ENCODE measurements around the gene EXOC6B.

EXOC6B gene

DNA sequence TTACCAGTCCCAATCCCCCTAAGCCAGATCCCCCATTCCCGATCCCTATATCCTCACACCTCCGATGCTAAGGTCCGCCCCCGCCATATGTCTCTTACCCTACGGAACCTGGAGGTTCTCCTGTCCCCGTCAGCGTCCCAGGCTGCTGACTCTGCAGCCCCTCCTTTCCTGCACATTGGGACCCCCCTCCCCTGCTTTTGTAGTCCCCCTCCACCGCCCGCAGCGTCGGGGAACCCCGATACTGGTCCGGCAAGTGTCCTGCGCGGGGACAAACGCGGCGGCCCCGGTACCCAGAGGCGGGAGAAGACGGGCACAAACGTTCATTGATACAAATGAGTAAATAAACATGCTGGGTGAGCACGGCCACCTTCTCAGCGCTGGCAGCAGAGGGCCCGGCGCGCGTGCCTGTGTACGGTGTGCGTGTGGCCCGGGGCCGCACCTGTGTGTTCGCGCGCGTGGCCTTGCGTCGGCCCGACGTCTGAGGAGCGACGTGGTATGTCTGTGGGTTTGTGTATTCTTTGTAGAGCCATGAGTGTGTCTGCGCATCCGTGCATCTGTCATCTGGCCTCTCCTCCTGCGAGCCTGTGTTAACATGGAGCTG lies 676.2 kb downstream of the EXOC6B start:
- DNase-seq (ENCODE audit: low read depth in 2 of 3, low spot score in 1 of 3) = no peak

DNA sequence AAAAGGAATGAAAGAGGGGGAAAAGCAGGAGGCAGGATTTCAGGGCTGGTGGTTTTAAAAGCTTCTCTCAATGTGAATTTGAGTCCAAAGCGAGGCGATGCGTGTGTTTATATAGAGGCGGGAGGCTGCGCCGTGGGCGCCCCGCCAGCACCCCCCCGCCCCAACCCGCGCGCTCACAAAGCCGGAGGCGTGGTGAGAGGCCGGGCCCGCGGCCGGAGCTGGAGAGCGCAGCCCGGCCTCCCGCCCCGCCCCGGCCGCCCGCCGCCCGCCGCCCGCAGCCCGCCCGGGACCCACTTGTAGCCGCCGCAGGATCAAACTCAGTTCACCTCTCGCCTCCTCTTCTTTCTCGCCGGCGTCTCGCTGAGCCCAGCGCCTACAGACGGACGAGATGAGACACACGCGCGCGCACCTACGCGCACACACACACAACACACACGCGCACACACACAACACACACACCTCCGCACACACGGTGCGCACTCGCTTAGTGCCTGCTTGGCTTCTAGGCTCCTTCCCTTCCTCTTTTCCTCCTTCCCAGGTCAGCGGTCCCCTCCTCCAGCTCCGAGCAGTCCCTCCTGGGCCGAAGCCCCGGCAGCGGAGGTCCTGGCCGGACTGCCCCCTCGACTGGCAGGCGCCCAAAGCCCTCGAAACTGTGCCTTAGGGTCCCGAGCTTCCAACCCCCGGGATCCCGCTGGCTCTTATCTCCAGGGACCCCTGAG lies 676.8 kb downstream of the EXOC6B start:
- no peak for DNase-seq (ENCODE audit: low read depth in 2 of 3, low spot score in 1 of 3)

- DNase-seq (ENCODE audit: low read depth in 2 of 3, low spot score in 1 of 3) = no peak
Measured at GRCh38 chr2:72148003-72148836, 677.6 kb downstream of the EXOC6B start.

GRCh38 chr2:72147303-72147971 lies 678.4 kb downstream of the EXOC6B start, which contains the start of gene CYP26B1:
CYP26B1 (minus strand) TSS chr2:72147862; CDS start chr2:72147834, 28 bp downstream.
- no peak for DNase-seq (ENCODE audit: low read depth in 2 of 3, low spot score in 1 of 3)

DNA sequence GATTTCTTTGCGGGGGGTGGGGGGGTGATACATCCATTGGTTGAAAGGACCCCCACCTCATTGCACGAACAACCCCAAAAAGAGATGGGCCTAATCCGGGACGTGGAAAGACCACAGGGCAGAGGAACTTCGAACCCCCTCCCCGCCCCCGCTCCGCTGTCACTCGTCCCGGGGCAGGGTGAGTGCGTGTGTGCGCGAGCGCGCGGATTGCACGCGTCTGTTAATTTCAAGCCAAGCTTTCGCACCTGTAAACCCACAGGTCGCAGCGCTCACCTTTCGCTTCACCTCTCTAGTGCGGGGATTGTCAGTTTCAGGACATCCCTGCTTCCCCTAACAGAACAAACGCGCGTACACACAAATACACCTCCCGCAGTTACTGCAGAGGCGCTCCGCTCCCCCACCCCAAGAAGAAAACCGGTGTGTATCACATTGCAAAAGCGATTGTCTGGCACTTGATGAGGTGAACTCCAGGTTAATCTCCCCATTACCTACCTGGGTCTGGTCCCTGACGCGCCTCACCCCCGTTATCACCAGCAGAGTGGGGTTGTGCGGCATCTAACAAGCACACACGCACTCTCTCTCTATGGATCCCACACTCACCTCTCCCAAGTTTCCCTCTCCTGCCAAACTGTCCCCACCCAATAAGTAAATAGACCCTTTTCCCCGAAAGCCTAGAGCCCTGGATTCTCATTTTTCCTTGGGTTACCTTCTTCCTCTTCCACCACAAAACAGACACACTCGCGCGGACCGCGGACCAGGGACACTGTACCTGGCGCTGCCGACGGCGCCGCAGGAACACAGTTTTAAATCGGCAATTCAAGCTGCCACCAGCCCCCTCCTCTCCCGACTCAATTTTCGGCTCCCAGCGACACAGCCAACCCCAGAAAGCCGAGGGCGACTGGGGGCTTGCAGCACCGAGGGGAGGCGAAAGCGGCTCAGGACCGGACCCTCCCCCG lies 679.2 kb downstream of the EXOC6B start:
- no peak for DNase-seq (ENCODE audit: low read depth in 2 of 3, low spot score in 1 of 3)

- no peak for DNase-seq (ENCODE audit: low read depth in 2 of 3, low spot score in 1 of 3)
Measured at GRCh38 chr2:72145658-72146329, 680.0 kb downstream of the EXOC6B start.

- no peak for DNase-seq (ENCODE audit: low read depth in 2 of 3, low spot score in 1 of 3)
Measured at GRCh38 chr2:72145289-72145657, 680.6 kb downstream of the EXOC6B start.

- no peak for DNase-seq (ENCODE audit: low read depth in 2 of 3, low spot score in 1 of 3)
Measured at GRCh38 chr2:72144632-72145288, 681.1 kb downstream of the EXOC6B start.

DNA sequence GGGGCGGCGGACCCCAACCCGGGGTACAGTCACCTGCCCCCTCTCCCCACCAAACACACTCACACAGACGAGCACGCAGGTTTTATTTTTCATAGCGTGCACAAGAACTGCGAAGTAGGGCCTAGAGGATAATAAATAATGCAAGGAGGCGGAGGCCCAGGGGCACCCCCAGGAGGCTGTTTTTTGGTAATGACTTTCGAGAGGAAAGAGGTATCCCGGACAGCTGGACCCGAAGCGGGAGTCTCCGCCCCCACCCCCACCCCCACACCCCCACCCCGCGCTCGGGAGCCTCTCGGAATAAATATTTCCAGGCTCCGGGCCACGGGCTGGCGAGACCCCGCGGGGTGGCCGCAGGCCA lies 681.6 kb downstream of the EXOC6B start:
- DNase-seq (ENCODE audit: low read depth in 2 of 3, low spot score in 1 of 3) = no peak

DNA sequence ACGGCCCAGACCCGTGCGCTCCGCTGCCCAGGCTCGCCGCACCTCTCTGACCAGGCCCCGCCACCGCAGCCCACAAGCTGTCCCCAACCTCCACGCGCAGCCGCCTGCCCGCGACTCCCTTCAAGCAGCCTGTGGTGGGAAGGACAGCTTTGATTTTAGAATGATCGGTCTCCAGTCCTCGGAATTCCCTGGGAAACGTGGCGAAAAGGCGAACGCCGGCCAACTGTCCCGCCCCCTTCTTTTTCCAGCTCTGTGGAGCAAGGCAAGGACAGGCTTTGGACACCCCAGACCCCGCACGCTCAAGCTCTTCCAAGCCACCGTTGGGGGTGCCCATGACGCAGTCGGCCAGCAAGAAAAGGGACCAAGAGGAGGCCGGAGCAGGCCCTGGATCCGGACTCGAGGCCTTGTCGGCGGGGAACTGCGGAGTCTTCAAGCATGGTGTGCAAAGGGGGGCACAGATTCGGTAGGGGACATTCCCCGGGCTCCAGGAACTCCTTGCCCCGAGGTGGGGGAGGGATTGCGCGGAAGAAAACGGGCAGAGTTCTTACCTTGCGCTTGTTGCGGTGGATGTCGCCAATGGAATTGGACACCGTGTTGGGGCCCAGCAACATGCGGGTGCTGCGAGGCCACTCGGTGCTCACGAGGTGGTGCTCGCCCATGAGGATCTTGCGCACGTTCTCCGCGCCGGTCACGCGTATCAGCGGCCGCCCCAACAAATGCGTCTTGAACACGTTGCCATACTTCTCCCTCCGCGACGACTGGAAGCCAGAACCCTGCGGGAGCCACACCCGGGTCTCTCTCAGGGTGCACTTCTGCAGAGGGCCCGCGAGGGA lies 682.2 kb downstream of the EXOC6B start:
- DNase-seq (ENCODE audit: low read depth in 2 of 3, low spot score in 1 of 3) = no peak

DNA sequence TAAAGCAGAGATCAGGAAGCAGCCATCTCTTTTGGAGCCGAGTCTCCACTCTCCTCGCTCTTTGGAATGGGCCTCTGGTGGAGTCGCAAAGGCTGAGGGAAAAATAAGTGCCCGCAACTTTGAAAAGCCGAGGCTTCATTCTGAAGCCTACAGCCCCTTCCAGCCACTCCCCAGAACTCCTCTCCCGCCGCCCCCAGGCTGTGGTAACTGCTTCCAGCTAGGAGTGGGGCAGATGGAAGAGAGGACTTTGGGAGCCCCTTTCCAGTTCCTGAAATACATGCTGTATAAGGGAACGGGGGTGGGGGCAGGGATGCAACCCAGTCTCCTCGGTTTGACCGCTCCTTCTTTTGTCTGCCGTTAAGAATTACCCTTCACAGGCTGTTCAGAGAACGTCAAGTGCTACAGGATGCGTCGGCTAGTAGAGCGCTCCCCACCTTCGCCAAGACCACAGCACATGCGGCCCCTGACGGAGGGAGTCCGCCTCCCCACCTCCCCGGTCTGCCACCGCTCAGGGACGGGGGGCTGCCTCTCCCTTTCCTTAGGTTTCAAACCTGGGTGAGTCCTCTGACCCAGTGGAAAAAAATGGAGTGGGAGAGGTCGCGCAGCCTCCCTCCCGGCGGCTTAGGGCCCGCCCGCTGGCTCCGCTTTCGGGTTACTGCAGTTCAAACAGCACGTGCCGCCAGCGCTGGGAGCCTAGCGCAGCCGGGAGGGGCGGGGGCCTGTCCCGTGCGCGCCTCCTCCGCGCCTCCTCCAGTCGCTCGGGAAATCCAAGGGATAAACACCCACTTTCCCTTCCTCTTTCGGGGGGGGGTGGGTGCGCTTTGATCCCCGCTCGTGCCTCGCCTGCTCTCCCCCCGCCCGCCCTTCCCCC lies 683.0 kb downstream of the EXOC6B start:
- no peak for DNase-seq (ENCODE audit: low read depth in 2 of 3, low spot score in 1 of 3)

DNA sequence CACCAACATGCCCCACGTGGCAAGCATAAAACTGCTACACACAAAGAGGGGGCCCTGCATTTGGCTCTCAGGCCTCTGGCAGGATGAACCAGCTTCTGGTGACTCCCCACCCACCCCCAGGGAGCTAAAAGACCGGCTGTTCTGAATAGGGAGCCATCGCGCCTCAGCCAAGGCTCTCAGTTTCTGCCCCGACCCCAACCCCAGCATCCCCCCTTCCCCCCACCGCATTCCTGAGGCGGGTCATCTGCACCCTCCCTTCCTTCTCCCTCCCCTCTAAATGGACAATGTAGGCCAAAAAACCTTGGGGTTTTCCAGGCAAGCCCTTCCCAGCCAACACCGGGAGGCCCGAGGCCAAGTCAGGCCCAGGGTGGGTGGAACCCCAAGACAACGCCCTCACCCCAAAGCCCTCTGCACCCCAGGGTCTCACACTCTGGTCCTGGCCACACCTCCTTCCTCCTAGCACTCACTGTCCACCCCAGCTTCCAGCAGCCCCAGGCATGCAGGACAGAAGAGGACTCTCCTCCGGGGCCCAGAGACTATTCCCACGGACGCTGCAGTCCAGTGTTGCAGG lies 683.9 kb downstream of the EXOC6B start:
- no peak for DNase-seq (ENCODE audit: low read depth in 2 of 3, low spot score in 1 of 3)

DNA sequence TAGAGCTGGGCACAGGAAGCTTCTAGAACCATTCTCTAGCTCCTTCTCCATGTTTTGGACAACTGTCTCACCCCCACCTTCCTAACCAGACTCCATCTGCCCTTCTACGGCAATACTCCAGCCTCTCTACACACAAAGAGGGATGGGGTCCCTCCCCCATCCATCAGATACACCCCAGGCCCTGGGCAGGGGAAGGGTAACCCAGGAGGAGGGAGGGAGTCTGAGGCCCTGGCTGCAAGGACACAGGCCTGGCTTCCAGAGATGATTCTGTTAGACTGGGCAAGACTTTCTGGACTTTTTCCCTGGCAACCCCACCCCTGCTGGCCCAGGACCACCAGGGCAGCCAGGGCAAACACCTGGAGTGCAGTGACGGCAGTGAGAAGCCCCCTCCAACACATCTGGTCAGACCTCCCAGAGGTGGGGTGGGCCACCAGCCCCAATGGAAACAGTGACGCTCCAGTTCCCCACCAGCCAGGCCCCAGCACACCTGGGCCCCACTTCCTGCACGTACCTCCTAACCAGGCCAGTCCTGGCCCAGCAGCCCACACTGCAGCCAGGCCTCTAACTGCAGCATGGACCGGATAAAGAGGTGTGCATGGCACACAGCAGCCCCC lies 684.7 kb downstream of the EXOC6B start:
- DNase-seq (ENCODE audit: low read depth in 2 of 3, low spot score in 1 of 3) = no peak

GRCh38 chr2:72140621-72140960 lies 685.2 kb downstream of the EXOC6B start:
- DNase-seq (ENCODE audit: low read depth in 2 of 3, low spot score in 1 of 3) = no peak

GRCh38 chr2:72139874-72140620 lies 685.8 kb downstream of the EXOC6B start:
- DNase-seq (ENCODE audit: low read depth in 2 of 3, low spot score in 1 of 3) = no peak

- no peak for DNase-seq (ENCODE audit: low read depth in 2 of 3, low spot score in 1 of 3)
Measured at GRCh38 chr2:72139471-72139873, 686.4 kb downstream of the EXOC6B start.
